Pulmonary artery endothelial cell (primary cell): ENCODE measurements around the gene GRPEL2. TPM values are rescaled to one million over a fixed set of nuclear protein-coding genes. Genes with fewer than 3 reads are reported as not detected.
"Not testable (repeated sequence)": the region's sequence is repeated elsewhere in the genome, so short reads cannot be mapped to it uniquely, and the experiment has no call there.

Source experiments
- DNase-seq: peaks from one replicate; pipeline ENCODE4 v3.0.0-alpha.2; 2011; ENCODE audit warnings: low read depth, low spot score
- total RNA-seq: library from RNA; depleted of rRNA; stranded (reverse); fragments of >200 nt; gene quantifications from 2 replicates; pipeline ENCODE4 v1.2.3, GENCODE V29; 2014

Gene GRPEL2
- total RNA-seq, 1 donor from 2014 or later = 34.3 TPM

DNA sequence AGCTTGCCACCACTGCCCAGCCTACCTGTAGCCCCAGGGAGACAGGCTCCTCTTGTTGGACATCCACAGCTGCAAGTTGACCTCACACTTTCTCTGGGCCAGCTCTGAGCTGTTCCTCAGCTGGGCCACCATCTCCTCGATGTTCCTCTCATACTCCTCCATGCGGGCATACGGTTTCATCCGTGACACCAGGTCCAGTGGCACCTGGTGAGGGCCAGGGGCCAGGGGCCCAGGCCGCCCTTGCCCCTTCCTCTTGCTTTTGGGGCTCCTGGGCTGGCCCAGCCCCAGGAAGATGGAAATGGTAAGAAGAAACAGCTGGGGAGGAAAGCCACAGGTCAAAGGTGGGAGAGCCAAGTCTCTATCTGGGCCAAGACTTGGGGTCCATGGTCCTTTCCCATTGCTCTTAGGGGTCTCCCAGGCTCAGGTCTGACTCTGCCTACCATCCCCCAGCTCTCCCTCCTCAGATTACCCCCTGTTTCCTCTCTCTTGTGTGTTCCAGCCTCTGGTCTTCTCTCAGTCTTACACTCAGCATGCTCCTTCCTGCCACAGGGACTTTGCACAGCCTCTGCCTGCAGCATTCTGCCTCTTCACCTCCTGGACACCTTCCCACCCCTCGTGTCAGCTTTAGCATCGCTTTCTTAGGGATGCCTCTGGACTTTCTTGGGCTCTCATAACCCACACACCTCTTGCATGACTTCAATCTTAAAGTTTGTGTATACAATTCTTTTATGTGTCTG lies 31.6 kb downstream of the GRPEL2 start:
- no peak for DNase-seq

DNA sequence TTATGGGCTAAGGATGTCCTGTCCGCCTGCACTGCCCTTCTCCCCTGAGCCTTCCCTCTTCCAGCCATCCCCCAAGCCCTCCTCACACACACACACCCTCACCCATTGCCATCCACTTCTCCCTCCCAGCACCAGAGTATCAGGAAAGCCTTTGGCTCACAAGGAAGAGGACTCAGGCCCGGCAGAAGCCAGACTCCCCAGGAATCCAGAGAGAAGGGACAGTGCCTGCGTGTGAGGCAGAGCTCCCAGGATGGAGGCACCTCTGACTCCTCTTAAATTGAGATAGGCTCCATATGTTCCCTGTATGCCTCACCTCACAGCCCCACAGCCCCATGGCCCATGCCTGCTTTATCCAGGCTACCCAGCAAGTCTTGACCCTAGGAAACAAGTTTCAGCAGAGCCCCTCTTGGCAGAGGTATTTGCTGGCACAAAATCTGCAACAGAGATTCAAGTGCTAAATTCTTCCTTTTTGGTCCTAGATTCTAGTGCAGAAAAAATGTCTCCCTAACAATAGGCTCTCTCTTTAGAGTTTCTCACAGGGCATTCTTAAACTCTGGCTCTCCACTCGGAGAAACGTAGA lies 33.0 kb downstream of the GRPEL2 start:
- no peak for DNase-seq

DNA sequence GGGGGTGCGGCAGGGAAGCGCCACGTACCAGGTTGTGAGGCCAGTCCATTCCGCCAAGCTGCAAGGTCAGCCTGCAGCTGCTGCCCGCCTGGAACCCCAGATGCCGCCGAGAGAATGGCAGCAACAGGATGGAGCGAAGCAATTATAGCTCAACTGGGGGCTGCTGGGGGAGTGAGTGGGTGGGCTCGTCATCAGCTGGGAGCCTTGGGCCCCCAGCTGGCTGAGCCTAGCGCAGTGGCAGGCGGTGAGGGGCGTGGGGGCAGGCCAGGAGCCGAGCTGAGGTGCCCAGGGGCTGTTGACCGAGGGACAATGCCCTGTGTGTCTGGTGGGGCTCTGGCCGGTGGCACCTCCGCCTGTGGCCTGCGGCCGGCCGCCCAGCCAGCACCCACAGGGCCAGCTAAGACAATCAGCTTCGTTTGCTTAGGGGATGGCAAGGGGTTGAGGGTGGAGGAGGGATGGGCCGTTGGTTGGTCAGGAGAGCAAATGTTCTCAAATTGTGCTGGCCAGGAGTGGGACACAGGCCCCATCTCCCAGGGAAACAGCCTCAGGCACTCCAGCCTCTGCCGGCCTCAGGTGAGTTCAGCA lies 34.0 kb downstream of the GRPEL2 start, which contains the start of gene IL17B:
IL17B (minus strand) TSS at position 116 of the 585 bp plus-strand sequence; CDS start at position 49, 67 bp downstream.
- no peak for DNase-seq

DNA sequence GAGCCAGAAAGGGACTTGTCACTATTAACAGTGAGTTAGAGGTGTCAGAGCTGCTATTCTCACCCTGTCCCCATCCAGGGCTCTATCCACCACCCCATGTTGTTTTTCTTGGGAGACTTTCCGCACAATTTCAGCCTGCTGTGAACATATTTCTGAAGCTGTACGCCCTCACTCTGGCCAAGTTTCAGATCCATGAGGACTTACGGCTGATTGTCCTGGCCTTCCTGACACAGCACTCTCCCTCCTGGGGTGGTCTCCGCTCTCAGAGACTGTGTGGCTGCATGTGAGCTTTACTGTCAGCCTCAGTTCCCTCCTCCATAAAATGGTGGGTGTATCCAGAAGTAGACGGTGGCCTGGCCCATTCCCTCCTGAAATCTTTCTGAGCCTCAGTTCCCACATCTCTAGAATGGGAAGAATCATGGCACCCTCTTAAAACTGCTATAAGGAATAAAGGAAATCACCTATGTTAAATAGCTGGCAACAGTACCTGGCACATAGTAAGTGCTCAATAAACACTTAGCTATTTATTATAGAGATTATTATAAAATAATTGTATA lies 34.6 kb downstream of the GRPEL2 start:
- no peak for DNase-seq

DNA sequence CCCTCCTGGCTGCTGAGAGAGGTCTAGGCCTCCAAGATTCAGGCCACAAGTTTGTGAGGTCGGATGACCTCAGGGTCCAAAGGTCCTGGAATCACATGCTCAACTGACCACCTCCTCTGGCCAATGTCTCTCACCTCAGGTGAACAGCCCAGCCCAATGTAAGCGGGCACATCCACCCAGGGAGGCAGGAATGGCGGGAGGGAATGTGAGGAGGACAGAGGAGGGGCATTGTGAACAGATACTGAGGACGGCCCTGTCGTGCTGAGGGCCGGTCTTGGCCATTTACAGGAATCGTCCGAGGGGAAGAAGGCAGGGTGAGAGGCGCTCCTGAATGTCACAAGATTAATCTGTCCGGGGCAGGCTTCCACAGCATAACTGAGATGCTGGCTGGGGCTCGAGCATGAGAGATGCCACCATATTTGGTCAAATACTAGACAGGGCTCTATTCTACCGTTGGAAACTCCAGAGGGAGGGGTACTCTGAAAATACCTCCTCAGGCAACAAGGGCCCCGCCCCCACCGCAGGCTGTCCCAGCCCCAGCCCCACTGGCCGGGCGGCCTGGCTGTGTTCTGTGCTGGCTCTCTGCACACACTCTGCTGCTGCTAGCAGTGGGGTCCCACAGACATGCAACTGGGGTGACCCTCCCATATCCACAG lies 35.3 kb downstream of the GRPEL2 start:
- no peak for DNase-seq

DNA sequence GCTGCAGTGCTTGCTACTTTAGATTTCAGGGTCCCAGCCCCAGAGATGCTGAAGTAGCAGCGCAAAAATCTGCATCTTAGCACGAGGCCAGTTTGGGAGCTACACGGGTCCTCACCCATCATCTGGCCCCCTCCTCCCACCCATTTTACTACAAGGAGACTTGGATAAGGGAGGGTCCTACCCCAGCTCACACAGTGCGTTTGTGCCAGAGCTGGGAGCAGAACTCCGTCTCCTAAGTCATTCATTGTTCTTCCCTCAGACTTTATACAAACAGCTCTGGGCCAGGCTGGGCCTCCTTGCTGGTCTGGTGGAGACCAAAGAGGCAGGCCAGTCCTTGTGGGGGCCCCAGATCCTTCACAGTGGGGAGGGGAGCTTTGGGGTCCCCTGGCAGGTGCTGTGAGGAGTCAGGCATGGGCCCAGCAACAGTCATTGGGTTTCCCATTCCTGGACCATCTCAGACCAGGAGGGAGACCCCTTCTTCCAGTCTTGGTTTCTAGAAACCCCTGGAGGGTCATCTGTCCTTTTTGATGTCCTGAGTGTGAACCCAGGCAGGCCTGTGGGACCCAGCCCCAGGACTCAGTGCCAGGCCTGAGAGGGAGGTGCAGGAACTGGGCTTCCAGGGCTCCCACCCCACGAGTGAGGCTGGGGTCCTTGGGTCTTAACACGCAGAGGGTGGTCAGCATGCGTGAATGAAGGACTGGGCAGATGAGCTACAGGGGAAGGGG lies 36.1 kb downstream of the GRPEL2 start:
- no peak for DNase-seq

DNA sequence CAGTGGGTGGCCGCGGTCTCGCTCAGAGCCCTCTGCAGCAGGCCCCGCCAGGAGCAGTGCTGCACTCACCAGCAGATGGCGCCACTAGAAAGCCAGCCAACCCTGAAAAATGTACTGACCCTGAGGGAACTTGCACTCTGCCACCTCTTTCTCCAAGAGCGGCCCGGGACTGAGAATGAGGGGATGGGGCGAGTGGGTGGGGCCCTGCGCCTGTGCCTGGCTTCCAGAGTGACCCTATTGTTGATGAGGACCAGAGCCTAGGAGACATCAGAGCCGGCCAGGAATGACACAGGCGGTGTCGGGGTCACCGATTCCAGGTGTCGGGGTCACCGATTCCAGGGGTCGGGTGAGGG lies 36.7 kb downstream of the GRPEL2 start:
- peak; percentile 19 for DNase-seq

DNA sequence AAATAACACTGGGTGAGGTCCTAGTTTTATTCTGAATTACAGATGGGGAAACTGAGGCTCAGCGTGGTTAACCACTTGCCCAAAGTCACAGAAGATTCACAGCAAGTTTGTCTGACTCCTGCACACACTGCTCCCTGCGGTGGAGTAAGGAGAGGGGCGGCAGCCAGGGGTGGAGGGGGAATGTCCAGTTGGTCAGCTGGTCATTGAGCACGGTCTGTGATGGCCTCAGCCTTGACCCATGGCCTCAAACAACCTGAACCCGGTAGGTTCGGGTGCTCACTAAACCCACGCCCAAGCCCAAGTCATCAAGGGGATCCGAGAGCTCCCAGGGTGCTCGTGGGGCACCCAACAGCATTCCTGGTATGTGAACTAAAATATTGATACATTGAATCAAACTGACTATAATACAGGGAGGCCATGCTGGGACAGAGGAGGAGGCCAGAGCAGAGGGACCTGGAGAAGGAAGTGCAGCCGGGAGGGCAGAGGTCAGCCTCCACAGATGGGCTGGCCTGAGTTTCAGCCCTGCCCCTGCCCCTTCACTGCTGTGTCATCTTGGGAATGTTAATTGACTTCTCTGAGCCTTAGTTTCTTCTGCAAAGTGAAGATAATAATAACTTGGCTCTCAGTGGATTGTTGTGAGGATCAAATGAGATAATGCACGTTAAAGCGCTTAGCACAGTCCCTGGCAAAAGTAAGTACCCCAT lies 37.4 kb downstream of the GRPEL2 start:
- no peak for DNase-seq

DNA sequence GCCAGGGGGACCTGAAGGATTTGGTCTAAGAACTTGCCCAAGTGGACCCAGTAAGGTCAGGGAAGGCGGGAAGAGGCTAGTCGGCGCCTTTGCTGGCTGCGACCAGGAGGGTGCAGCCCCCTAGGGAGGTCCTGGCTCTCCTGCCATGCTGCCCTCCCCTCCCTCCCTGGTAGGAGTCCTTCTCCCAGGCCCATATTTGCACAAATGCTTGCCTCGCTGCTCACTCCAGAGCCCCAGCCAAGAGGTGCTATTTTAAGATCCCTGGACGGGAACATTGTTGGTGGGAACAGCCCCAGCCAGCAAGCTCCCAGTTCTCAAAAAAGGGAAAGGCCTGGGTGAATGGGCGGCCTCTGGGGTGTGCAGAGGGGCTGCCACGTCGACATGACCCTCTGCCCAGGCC lies 38.1 kb downstream of the GRPEL2 start:
- DNase-seq = no peak

DNA sequence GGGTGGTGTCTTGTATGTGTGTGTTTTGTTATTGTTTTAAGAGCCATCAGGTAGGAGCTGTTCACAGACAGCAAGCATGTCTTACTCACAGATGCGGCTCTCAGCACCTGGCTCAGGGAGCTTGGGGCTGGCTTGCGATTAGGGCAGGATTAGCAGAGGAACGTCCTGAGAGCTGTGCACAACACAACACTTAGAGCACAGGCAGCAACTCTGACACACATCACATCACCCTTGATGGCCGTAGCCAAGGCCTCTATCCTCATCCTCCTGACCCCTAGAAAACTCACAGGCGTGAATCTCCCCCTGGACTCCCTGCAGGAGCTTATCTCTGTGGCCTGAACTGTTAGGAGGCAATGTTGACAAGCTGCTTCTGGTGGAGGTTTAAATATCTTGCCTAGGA lies 40.9 kb downstream of the GRPEL2 start:
- DNase-seq = no peak

DNA sequence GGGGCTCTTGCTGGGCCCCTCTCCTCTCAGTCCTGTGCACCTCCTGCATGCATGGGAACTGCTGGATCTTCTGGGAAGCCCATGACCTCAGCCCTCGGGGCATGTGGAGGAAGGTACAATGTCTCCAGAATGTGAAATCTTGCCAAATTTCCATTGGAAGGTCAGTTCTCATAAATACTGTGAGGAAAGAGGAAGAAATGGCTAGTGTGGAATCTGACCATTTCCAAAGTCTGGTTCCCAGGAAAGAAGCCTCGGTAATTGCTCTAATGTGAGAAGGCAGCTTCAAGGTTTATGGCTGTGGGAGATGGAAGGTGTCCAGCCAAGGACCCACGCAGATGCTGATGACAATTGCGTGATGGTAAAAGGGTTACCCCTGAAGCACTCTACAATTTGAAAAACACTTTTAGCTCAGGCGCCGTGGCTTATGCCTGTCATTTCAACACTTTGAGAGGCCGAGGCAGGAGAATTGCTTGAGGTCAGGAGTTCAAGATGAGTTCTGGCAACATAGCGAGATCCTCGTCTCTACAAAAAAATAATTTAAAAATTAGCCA lies 41.9 kb downstream of the GRPEL2 start:
- DNase-seq = no peak

DNA sequence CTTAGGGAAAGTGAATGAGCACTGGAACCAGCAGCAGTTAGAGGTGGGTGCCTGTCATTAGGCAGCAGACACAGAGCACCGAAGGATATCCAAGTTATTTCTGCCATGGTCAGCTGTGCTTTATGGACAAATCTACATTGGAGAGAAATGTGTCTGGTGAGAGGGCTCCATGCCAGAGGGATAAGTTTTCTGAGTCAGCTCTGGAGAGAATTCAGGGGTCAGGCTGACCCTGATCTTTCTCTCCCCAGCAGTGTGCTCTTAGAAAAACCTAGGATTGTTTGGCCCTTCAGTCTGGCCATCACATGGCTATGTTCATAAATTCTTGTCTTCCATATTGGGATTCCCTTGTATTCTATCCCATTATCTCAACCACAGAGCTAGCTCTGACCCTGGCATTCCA lies 42.7 kb downstream of the GRPEL2 start:
- no peak for DNase-seq

DNA sequence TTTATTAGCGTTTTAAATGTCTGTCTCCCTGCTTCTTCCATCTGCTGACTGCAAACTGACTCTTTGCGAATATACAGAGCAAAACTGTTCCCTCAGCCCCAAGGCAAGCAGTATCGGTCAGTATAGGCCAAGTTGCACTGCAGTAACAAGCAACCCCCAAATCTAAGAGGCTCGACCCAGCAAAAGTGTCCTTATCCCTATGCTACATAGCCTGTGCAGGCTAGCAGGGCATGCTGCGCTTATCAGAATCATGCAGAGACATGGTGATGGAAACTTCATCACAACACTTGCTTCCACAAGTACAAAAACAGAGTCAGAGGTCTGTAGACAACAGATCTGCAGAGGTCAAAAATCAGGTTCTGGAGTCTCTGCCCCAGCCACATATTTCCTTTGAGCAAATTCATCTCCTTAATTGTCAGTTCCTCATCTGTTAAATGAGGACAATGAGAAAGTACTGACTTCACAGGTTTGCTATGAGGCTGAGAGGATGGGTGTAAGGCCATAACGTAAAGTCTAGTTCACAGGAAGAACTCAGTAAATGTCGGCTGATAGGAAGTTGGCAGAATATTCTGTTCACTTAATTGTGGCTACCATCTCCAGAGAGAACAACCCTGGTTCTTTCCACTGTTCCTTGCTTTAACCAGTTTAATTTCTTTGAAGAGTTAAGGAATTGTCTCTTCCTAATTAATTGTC lies 43.3 kb downstream of the GRPEL2 start:
- DNase-seq = no peak

DNA sequence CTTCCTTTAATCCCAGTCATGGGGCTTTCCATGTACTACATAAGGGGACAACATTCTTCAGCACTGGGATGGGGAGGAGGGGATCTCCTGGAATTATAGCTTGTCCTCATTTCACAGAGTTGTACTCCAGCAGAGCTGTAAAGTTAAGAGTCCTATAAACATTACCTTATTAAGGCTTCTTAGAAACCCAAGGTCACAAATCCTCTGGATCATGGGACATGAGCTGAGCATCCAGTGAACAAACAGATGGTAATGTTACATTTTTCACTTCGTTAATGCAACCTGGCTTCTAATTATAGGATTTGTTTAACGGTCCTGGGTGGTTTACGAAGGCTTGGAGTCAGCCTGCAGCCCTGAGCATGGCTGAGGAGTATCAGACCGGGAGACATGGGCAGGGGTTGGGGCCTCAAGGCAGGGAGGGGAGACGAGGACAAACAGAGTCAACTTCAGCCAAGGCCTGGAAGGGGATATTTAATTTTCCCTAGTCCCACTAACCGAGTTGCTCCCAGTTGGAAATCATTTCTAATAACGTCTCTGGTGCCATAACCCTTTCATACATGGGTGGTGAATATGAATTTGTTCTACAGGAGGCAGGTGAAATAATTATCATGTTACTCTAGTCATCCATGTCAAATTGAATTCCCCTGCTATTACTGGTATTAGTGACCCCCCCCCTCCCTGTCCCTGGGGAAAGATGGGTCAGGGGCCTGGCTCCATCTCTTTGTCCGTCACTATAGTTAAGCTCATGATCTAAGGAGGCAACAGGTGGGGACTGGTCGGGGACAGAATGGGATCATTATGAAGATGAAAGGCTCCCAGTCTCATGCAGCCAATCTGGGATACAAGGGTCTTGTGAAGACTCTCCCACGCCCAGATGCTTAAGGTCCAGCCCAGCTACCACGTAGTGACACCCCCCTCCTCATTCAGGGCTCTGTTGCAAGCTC lies 44.5 kb downstream of the GRPEL2 start:
- DNase-seq = no peak

DNA sequence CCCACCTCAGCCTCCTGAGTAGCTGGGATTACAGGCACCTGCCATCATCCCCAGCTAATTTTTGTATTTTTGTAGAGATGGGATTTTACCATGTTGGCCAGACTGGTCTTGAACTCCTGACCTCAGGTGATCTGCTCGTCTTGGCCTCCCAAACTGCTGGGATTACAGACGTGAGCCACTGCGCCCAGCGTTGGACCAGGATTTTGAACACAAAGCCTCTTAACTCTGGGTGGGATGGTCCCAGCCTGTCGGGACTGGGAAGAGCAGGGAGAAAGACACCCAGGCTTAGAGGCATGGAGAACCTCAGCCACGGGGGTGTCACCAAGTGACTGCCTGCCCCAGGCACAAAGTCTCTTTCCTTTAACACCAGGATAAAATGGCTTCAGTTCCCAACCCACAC lies 45.8 kb downstream of the GRPEL2 start:
- not testable (repeated sequence) for DNase-seq

DNA sequence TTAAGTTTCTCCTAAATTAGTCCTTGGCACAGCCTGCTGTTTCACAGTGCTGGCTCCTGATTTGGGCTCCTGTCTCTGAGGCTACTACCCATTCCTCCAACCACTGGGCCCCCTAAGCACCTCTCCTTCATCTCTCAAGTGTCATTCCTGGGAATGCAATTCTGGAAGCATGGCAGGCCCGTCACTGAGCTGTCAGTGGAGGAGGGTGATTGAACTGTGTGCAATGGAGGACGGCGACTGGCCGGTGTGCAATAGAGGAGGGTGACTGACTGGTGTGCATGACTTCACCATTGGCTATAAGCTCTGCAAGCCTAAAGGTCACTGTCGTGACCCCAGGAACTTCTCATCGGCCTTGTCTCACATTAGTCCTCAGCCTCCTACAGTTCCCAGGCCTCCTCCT lies 46.2 kb downstream of the GRPEL2 start:
- DNase-seq = no peak

DNA sequence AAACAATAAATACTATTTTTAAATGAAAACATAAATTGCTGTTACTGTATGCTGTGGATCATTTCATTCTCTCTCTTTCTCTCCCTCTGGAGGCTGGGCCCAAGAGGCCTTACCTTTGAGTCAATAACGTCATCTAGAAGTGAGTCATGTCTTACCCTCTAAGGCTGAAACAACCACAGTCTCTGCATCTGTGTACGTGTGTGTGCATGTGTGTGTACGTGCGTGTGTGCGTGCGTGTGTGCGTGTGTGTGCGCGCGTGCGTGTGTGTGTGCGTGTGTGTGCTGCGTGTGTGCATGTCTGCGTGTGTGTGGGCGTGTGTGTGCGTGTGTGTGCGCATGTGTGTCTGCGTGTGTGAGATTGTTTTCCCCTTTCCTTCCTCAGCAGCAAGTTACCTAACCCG lies 47.4 kb downstream of the GRPEL2 start:
- no peak for DNase-seq

DNA sequence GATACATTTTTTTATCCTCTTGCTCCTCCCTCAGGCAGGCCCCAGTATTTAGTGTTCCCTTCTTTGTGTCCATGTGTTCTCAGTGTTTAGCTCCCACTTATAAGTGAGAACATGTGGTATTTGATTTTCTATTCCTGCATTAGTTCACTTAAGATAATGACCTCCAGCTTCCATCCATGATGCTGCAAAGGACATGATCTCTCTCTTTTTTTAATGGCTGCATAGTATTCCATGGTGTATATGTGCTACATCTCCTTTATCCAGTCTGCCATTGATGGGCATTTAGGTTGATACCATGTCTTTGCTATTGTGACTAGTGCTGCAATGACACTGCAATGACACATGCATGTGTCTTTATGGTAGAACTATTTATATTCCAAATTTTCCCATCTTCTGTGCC lies 49.7 kb downstream of the GRPEL2 start:
- DNase-seq = not testable (repeated sequence)

DNA sequence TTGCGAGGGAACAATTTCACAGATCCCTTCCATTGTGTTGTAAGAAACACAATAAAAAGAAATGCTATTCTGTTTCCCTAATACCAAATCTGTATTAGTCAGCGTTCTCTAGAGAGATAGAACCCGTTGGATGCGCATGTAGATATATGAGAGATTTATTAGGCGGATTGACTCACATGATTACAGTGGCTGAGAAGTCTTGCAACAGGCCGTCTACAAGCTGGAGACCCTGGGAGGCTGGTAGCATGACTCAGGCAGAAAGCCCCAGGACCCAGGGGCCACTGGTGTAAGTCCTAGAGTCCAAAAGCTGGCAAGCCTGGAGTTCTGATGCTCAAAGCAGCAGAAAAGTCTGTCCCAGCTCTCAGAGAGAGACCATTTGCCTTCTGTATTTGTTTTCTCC lies 52.2 kb downstream of the GRPEL2 start:
- DNase-seq = no peak
